Heart left ventricle (tissue), 13 donors: ENCODE data around the gene PRRG2.

Source experiments
- POLR2A ChIP-seq, 2 donors: fragments of 450-650 bp; IDR thresholded peaks; one replicate each; pipeline ENCODE4 v1.6.1; 2017; ENCODE audit warnings: antibody characterized with exemption in 2 of 2, mild to moderate bottlenecking in 2 of 2, moderate library complexity in 2 of 2
- TF ChIP-seq, protein P1 (sequence below), 12 donors: fragments of 200-600 bp; sonication (generic) in 4 of 12; IDR thresholded peaks; one replicate each; pipeline versions ENCODE4 v1.5.0 to v1.8.0; 2018 to 2022; ENCODE audit warnings: antibody characterized with exemption in 12 of 12, mild to moderate bottlenecking in 5 of 12
- donor health status: ischemic (EF 13 %, LVEDD 7.1; RV severe dilation, severe dysfunction).
- donor health status: DM: no; HTN: yes; CAD: no.
- donor health status: DM: no; HTN: no; CAD: no.
- donor health status: ischemic (EF 25% LVEDD 6.9; RV normal size, moderate dysfunction).
- donor health status: ischemic (EF 25% LVEDD 5.7; RV mildly dilated, moderate dysfunction).
- donor health status: ischemic (EF 35%, LVEDD 5.7; RV mildly dilated, moderate dysfunction).
- donor health status: nonischemic (EF 11% LVEDD 7.7; RV severe dilation, severe dysfunction).
- donor health status: DM: yes; HTN: yes; CAD: no.
- donor health status: PGD.
- donor health status: ischemic (EF 29% LVEDD 5.4; RV normal size, mild dysfunction).
- donor health status: nonischemic (EF 23%, LVEDD 6.1; RV moderate dilation, normal function).

DNA sequence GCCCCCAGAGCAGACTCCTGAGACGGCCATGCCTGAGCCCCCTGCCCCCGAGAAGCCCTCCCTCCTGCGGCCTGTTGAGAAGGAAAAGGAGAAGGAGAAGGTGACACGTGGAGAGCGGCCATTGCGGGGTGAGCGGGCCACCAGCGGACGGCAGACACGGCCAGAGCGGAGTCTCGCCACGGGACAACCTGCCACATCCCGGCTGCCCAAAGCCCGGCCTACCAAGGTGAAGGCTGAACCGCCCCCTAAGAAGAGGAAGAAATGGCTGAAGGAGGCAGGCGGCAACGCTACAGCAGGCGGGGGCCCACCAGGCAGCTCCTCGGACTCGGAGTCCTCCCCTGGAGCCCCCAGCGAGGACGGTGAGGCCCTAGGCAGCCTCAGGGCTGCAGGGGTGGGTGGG, 34.7 kb downstream of the PRRG2 start:
- TF ChIP-seq, protein P1, sequence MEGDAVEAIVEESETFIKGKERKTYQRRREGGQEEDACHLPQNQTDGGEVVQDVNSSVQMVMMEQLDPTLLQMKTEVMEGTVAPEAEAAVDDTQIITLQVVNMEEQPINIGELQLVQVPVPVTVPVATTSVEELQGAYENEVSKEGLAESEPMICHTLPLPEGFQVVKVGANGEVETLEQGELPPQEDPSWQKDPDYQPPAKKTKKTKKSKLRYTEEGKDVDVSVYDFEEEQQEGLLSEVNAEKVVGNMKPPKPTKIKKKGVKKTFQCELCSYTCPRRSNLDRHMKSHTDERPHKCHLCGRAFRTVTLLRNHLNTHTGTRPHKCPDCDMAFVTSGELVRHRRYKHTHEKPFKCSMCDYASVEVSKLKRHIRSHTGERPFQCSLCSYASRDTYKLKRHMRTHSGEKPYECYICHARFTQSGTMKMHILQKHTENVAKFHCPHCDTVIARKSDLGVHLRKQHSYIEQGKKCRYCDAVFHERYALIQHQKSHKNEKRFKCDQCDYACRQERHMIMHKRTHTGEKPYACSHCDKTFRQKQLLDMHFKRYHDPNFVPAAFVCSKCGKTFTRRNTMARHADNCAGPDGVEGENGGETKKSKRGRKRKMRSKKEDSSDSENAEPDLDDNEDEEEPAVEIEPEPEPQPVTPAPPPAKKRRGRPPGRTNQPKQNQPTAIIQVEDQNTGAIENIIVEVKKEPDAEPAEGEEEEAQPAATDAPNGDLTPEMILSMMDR (IDR thresholded peaks at IDR 0.05), result no peak
- no peak for TF ChIP-seq POLR2A (IDR thresholded peaks at IDR 0.05)
